ENCODE results near the gene MAP3K10. TPM values are rescaled to one million over a fixed set of nuclear protein-coding genes. Genes with fewer than 3 reads are reported as not detected.

Gene MAP3K10
- total RNA-seq, 1 experiment from 2014 or later, result 11.2 TPM

DNA sequence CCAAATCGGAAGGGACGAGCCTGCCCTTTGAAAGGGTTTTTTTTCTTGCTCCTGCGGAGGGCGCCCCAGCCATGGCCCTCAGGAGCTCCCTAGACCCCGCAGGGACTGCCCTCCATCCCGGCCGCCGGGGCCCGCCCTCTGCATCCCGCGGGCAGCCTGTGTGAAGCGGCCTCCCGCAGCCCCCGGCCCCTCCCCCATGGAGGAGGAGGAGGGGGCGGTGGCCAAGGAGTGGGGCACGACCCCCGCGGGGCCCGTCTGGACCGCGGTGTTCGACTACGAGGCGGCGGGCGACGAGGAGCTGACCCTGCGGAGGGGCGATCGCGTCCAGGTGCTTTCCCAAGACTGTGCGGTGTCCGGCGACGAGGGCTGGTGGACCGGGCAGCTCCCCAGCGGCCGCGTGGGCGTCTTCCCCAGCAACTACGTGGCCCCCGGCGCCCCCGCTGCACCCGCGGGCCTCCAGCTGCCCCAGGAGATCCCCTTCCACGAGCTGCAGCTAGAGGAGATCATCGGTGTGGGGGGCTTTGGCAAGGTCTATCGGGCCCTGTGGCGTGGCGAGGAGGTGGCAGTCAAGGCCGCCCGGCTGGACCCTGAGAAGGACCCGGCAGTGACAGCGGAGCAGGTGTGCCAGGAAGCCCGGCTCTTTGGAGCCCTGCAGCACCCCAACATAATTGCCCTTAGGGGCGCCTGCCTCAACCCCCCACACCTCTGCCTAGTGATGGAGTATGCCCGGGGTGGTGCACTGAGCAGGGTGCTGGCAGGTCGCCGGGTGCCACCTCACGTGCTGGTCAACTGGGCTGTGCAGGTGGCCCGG is 815 bp downstream of the MAP3K10 start:
- BruUV-seq (replicated peaks), result no TSS peak
- intact Hi-C loops (cut with micrococcal nuclease), result no loop called here

DNA sequence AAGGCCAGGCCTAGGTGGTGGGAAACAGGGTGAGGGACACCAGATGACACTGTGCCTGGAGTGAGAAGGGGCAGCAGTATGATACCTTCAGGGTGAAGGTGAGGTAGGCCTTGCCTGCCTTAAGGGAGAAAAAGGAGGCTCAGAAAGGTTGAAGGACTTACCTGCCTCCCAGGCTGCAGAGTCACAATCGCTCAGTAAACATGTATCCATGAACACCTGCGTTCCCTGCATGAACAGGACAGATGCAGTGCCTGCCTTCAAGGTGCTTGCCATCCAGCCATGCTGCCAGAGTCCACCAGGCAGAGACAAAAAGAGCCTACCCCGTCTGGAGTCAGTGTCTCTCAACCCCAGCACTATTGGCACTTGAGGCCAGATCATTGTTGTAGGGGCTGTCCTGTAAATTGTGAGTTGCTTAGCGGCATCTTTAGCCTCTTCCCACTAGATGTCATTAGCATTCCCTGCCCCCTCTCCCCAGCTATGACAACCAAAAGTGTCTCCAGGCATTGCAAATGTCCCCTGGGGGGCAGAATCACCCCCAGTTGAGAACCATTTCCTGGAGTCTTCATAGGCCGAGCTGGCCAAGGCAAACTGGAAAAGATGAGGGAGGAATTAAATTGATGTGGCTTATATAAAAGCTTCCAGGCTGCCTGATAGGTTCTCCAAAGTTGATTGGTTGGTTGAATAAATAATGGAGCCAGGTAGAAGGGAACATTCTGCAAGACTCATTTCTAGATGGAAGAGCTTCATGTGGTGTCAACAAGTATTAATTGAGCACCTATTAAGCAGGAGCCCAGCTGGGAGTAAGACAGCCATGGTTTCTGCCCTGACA is 1.7 kb downstream of the MAP3K10 start:
- ChIA-PET POLR2A (ENCODE audit: unreplicated experiment) (no interaction called here), CTCF (no interaction called here)
- intact Hi-C loops (cut with micrococcal nuclease), result no loop called here
- Histone ChIP-seq H3K27me3 (ENCODE audit: low read length) (no peaks in the 10 kb centered on the region), H3K9me3 (ENCODE audit: low read length) (no peaks in the 10 kb centered on the region), H2AFZ (ENCODE audit: low read length) (no peak overlapping the region), H3K36me3 (ENCODE audit: low read depth, low read length) (no peaks in the 10 kb centered on the region), H3K4me1 (ENCODE audit: insufficient read depth, low read length) (peaks cover 12% of the 10 kb centered on the region), H3K4me2 (ENCODE audit: low read length) (peak overlapping the region; percentile 87), H3F3A (ENCODE audit: low read length, unreplicated experiment) (no peaks in the 10 kb centered on the region), H3K9me2 (replicated peaks; ENCODE audit: low read length) (no peaks in the 10 kb centered on the region), H3K79me2 (ENCODE audit: low read length) (no peaks in the 10 kb centered on the region), H3K4me3 (ENCODE audit: low read length) (peak overlapping the region; percentile 72; the same call in 1 of the 2 replicates), H4K20me1 (ENCODE audit: low read length) (no peaks in the 10 kb centered on the region), H3K9ac (ENCODE audit: low read length) (no peak overlapping the region), H3K27ac (ENCODE audit: low read length) (no peak overlapping the region)
- ATAC-seq (no peak), DNase-seq (no peak)
- TF ChIP-seq, protein P1, sequence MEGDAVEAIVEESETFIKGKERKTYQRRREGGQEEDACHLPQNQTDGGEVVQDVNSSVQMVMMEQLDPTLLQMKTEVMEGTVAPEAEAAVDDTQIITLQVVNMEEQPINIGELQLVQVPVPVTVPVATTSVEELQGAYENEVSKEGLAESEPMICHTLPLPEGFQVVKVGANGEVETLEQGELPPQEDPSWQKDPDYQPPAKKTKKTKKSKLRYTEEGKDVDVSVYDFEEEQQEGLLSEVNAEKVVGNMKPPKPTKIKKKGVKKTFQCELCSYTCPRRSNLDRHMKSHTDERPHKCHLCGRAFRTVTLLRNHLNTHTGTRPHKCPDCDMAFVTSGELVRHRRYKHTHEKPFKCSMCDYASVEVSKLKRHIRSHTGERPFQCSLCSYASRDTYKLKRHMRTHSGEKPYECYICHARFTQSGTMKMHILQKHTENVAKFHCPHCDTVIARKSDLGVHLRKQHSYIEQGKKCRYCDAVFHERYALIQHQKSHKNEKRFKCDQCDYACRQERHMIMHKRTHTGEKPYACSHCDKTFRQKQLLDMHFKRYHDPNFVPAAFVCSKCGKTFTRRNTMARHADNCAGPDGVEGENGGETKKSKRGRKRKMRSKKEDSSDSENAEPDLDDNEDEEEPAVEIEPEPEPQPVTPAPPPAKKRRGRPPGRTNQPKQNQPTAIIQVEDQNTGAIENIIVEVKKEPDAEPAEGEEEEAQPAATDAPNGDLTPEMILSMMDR (conservative IDR thresholded peaks at IDR 0.05; ENCODE audit: low read depth, low read length), result no peak
- no peak for TF ChIP-seq EZH2 (IDR thresholded peaks at IDR 0.05; ENCODE audit: low read length, unreplicated experiment)
- TSS peak; percentile 28 for BruUV-seq (replicated peaks)

More for the DNA sequence above, 815 bp downstream of the MAP3K10 start:
- H2AFZ ChIP-seq (ENCODE audit: low read length), result peak overlapping the region; percentile 75
- peak; percentile 28 for ATAC-seq
- no peaks in the 10 kb centered on the region for H3K9me3 ChIP-seq (ENCODE audit: low read length)
- no peaks in the 10 kb centered on the region for H3K36me3 ChIP-seq (ENCODE audit: low read depth, low read length)
- no peaks in the 10 kb centered on the region for H3F3A ChIP-seq (ENCODE audit: low read length, unreplicated experiment)
- H3K27ac ChIP-seq (ENCODE audit: low read length), result no peak overlapping the region
- H3K27me3 ChIP-seq (ENCODE audit: low read length), result no peaks in the 10 kb centered on the region
- peaks cover 12% of the 10 kb centered on the region for H3K4me1 ChIP-seq (ENCODE audit: insufficient read depth, low read length)
- no peaks in the 10 kb centered on the region for H3K79me2 ChIP-seq (ENCODE audit: low read length)
- no peaks in the 10 kb centered on the region for H3K9me2 ChIP-seq (replicated peaks; ENCODE audit: low read length)
- H4K20me1 ChIP-seq (ENCODE audit: low read length), result no peaks in the 10 kb centered on the region
- POLR2A ChIA-PET (ENCODE audit: unreplicated experiment), result no interaction called here
- peak overlapping the region; percentile 72 for H3K4me3 ChIP-seq (ENCODE audit: low read length)
- TF ChIP-seq EZH2 (IDR thresholded peaks at IDR 0.05; ENCODE audit: low read length, unreplicated experiment) (no peak), EZH2phosphoT487 (IDR thresholded peaks at IDR 0.05; ENCODE audit: borderline replicate concordance, low read length) (no peak)
- TF ChIP-seq, protein P1 (conservative IDR thresholded peaks at IDR 0.05; ENCODE audit: low read depth, low read length), result no peak
- peak overlapping the region; percentile 87 for H3K4me2 ChIP-seq (ENCODE audit: low read length)
- H3K9ac ChIP-seq (ENCODE audit: low read length), result peak overlapping the region; percentile 52
- CTCF ChIA-PET, result interaction anchor here (0.6 kb wide), 2 partner anchors 8 to 241 kb away, joined by 10 to 11 read pairs; no protein-coding TSS in a partner anchor
- peak; percentile 2 for DNase-seq

DNA sequence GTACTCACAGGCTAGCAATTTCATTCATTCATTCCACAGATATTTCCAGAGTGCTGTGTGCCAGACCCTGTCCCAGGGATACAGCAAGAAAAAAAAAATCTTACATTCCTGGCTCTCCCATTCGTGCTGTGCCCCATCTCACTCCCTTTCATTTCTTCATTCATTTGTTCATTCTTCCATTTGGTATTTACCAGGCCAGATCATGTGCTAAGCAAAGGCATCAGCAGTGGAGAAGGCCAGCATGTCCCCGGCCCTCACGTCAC is 2.3 kb downstream of the MAP3K10 start:
- H3K36me3 ChIP-seq (ENCODE audit: low read depth, low read length), result no peaks in the 10 kb centered on the region
- intact Hi-C loops (cut with micrococcal nuclease), result no loop called here
- no peak overlapping the region for H2AFZ ChIP-seq (ENCODE audit: low read length)
- DNase-seq, result no peak
- peaks cover 10% of the 10 kb centered on the region for H3K4me1 ChIP-seq (ENCODE audit: insufficient read depth, low read length)
- H3K4me3 ChIP-seq (ENCODE audit: low read length), result no peak overlapping the region
- no peaks in the 10 kb centered on the region for H3F3A ChIP-seq (ENCODE audit: low read length, unreplicated experiment)
- no peak overlapping the region for H3K4me2 ChIP-seq (ENCODE audit: low read length)
- BruUV-seq (replicated peaks), result no TSS peak
- no peaks in the 10 kb centered on the region for H3K9me3 ChIP-seq (ENCODE audit: low read length)
- ChIA-PET POLR2A (ENCODE audit: unreplicated experiment) (no interaction called here), CTCF (no interaction called here)
- no peak overlapping the region for H3K27ac ChIP-seq (ENCODE audit: low read length)
- H3K9ac ChIP-seq (ENCODE audit: low read length), result no peak overlapping the region
- H3K79me2 ChIP-seq (ENCODE audit: low read length), result no peaks in the 10 kb centered on the region
- no peaks in the 10 kb centered on the region for H3K9me2 ChIP-seq (replicated peaks; ENCODE audit: low read length)
- H3K27me3 ChIP-seq (ENCODE audit: low read length), result no peaks in the 10 kb centered on the region
- ATAC-seq, result no peak
- TF ChIP-seq, protein P1 (conservative IDR thresholded peaks at IDR 0.05; ENCODE audit: low read depth, low read length), result no peak
- TF ChIP-seq EZH2phosphoT487 (IDR thresholded peaks at IDR 0.05; ENCODE audit: borderline replicate concordance, low read length) (no peak), EZH2 (IDR thresholded peaks at IDR 0.05; ENCODE audit: low read length, unreplicated experiment) (no peak)
- no peaks in the 10 kb centered on the region for H4K20me1 ChIP-seq (ENCODE audit: low read length)
